WI38 (cell line): ENCODE data around the gene CLRN3.

Experiments used
- H3K4me3 ChIP-seq: 2 replicates; pipeline ENCODE4 v1.5.1; 2011; ENCODE audit warnings: low read depth, mild to moderate bottlenecking, control low read depth, low read length
- CTCF ChIP-seq: IDR thresholded peaks from 2 replicates; pipeline ENCODE4 v1.5.1; 2012; ENCODE audit warnings: low read depth, mild to moderate bottlenecking, control low read depth, low read length

CLRN3 gene

DNA sequence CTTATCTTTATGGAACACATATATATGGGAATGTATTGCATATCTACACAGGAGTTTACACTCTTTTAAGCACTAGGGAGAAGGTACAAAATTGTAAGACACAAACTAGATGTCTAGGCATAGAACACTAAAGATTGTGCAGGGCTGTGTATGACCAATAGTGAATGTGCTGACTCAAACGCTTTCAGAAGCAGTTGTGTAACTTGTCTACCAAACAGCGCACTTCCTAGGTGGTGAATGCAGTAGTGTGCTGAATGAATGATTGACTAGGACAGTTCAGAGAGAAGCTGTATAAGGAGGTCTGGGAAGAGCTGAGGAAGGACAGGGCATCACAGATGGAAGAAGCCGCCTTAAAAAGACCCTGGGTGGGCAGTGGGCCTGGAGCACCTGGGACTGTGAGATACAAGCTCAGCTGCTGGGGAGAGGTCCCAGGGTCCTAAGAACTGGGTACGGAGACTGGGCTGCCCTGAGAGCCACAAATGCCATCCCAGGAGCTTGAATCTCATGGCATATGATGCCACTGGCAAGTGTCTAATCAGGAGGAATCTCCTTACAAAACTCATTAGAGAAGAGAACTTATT lies 14.2 kb downstream of the CLRN3 start:
- no peak for TF ChIP-seq CTCF
- H3K4me3 ChIP-seq, result no peak overlapping the region

- TF ChIP-seq CTCF, result no peak
- H3K4me3 ChIP-seq, result no peak overlapping the region
These were observed 15.0 kb downstream of the CLRN3 start for GRCh38 chr10:127877699-127878098.

DNA sequence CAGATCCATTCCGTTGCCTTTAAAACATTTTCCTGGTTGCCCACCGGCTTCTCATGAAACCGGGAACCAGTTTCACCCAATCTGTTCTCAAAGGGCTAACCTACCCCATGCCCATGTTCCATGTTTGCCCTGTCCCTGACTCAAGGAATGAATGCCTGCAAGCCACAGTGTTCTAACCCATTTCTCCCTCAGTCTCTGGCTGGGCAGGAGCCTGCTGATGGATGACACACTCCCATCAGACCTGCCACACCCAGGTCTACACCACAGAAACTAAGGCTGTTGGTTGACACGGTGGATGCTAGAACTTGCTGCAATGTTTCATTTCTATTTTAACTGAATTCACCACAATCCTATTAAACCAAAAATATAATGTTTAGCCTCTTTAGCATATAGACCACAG lies 15.6 kb downstream of the CLRN3 start:
- no peak overlapping the region for H3K4me3 ChIP-seq
- no peak for TF ChIP-seq CTCF

DNA sequence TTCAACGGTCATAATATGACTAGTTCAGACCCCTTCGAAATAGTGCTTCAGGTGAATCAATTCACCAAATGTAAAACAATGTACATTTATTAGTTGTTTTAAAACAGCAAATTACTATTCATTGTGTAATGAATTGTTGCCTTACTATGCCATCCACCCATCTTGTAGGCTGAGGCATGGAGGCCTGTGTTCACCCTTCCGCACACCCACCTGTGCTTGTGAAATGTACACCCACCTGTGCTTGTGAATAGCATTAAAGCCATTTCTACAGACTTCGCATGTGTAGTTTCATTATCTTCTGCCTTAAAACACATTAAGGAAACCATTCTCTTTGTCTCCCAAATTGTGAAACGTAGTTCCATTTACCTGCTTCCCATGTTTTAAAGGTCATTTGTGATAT lies 16.8 kb downstream of the CLRN3 start:
- TF ChIP-seq CTCF, result no peak
- H3K4me3 ChIP-seq, result no peak overlapping the region

DNA sequence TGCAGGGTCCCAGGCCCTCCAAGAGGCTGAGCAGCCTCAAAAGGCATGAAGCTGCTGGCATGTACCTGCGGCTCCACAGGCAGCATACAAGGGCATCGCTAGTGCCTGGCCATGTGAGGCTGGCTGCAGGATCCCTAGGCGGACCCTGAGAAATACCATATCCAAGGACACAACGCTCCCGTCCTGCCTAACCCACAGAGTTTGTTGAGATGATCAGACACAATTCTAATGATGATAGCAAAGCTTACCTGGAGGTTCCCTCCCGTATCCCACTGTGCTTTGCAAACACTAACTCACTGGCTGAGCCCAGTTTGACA lies 17.3 kb downstream of the CLRN3 start:
- no peak overlapping the region for H3K4me3 ChIP-seq
- TF ChIP-seq CTCF, result no peak

DNA sequence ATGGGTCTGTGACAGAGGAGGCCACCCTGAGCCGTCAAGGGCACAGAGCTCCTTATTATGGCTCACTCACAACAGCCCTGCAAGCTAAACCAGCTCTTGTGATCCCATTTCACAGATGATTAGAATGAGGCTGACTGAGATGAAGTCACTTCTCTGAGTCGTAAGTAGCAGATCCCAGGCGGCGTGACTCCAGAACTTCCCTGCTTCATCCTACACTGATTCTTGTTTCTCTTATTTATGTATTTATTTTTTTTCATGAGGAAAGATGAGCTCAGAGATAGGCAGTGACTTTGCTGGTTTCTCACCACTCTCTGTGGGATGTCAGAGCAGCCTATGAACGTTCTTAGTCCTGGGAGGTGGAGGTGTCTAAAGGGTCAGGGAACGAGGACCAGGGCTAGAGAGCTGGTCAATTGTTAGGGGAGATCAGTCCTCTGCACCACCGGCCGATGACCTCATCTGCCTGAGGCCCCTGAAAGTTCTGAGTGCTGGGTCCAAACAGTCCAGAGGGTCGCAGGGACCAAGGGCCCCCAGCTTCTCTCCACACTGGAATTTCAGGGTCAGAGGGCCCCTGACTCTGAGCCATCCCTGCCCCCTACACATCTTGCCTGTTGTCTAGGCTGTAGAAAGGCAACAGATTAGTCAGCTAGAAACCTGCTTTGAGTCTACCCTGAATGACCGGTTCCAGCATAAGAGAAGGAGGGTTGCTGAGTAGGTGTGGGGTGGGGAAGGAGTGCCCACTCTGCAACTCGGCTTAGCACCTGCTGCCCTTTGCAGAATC lies 17.9 kb downstream of the CLRN3 start:
- H3K4me3 ChIP-seq, result no peak overlapping the region
- no peak for TF ChIP-seq CTCF

DNA sequence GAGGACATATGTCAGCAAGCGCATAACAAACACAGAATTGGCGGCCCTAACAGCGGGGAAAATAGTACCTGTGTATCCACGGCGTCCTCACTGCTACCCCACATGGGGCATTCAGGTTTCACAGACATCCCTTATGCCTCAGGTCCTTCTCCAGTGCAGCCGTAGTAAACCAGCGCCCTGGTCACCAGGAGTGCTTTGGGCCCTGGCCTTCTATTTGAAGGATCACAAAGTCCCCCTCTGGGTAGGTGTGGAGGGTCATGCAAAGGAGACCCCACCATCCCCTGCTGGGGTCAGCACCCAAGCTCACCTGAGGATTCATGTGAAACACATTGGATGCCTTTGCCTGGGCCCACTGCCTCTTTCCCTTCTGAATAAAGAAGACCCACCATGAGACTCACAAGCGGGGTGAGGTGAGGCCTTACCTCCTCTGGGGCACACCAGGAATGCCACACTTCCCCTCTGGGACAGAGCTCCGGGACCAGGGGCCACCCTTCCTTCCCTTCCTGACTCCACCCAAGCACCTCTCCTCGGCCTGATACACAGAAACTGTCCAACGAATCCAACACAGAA lies 18.8 kb downstream of the CLRN3 start:
- H3K4me3 ChIP-seq, result no peak overlapping the region
- TF ChIP-seq CTCF, result no peak
